NB4 (cell line): ENCODE data around the gene ICE1.

Source experiments
- DNase-seq: peaks from one replicate; pipeline ENCODE4 v3.0.0; 2010; ENCODE audit warnings: low read depth
- H3K4me3 ChIP-seq: one replicate; pipeline ENCODE4 v1.5.1; 2011; ENCODE audit warnings: mild to moderate bottlenecking, low read depth, low read length, moderate library complexity
- CTCF ChIP-seq: IDR thresholded peaks from one replicate; pipeline ENCODE4 v1.5.1; 2012; ENCODE audit warnings: low read depth, low read length
- MAX ChIP-seq: IDR thresholded peaks from 2 replicates; pipeline ENCODE4 v1.6.1; 2011; ENCODE audit warnings: low read depth, low read length
- MYC ChIP-seq: IDR thresholded peaks from 2 replicates; pipeline ENCODE4 v1.6.1; 2011; ENCODE audit warnings: low read depth, low read length
- POLR2A ChIP-seq: IDR thresholded peaks from 2 replicates; pipeline ENCODE4 v1.6.1; 2011; ENCODE audit warnings: mild to moderate bottlenecking; ENCODE audit not compliant: insufficient read length; ENCODE audit errors: extremely low read depth

ICE1 gene

DNA sequence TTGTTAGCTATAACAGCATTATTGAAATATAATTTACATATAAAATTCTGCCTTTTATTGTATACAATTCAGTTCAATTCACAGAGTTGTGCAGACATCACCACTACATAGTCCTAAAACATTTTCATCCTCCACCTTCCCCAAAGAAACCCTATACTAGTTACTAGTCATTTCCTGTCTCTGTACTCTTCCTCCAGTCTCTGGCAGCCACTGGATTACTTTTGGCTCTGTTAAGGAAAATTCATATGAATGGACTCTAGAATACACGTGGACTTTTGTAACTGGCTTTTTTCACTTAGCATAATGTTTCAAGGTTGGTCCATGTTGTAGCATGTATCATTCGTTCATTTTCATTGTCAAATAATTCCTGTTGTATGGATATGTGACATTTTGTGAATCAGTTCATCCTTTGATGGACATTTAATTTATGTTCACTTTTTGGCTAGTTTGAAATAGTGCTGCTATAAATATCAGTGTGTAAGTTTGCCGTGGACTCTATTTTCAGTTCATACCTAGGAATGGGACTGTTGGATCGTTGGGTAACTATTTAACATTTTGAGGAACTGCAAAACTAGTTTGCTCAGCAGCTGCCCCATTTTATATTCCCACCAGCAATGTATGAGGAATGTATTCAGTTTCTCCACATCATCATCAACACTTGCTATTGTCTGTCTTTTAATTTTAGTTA is 9.7 kb downstream of the ICE1 start:
- TF ChIP-seq MAX (no peak), MYC (no peak), POLR2A (no peak), CTCF (no peak)
- DNase-seq: no peak
- H3K4me3 ChIP-seq: no peak overlapping the region

GRCh38 chr5:5436203-5436760 is 13.8 kb downstream of the ICE1 start:
- H3K4me3 ChIP-seq: no peak overlapping the region
- DNase-seq: no peak
- TF ChIP-seq MAX: no peak
- no peak for TF ChIP-seq CTCF
- TF ChIP-seq POLR2A: no peak
- TF ChIP-seq MYC: no peak

DNA sequence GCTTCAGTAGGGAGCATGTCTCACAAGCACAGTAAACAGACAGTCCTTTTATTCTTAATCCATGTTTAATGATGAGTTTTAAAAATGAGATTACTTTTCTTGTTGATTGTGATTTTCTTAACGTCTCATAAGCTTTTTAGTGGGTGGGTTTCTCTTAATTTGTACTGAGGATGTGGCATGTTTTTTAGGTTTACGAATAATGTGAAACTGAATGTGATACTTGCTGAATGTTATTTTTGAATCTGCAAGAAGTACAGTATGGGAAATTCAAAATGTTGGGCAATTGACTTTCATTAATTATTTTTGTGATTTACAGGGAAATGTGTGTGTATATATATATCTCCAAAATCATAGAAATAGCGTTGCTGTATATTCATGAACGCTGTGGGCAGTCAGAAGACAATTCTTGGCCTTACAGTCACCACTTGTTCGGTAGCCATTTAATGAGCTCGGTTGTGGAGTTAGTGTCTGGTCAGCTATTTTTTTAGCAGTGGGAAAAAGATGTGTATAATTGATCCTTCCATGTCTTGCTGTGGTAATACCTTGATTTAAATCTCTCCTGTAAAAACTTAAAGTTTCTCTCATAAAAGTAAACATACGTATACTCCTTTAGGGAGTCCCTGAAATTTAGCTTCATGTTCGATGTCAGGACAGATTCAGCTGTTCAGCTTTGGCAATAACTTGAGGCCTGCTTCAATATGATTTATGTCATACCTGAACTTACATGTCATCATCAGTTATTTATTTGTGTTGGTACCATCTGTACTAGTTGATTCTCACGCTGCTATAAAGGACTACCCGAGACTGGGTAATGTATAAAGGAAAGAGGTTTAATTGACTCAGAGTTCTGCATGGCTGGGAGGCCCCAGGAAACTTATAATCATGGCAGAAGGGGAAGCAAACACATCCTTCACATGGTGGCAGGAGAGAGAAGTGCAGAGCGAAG is 15.0 kb downstream of the ICE1 start:
- no peak overlapping the region for H3K4me3 ChIP-seq
- DNase-seq: no peak
- no peak for TF ChIP-seq MYC
- no peak for TF ChIP-seq POLR2A
- no peak for TF ChIP-seq MAX
- TF ChIP-seq CTCF: no peak

GRCh38 chr5:5451863-5452262 is 29.4 kb downstream of the ICE1 start:
- no peak for DNase-seq
- no peak for TF ChIP-seq MYC
- TF ChIP-seq MAX: no peak
- no peak for TF ChIP-seq POLR2A
- no peak overlapping the region for H3K4me3 ChIP-seq

DNA sequence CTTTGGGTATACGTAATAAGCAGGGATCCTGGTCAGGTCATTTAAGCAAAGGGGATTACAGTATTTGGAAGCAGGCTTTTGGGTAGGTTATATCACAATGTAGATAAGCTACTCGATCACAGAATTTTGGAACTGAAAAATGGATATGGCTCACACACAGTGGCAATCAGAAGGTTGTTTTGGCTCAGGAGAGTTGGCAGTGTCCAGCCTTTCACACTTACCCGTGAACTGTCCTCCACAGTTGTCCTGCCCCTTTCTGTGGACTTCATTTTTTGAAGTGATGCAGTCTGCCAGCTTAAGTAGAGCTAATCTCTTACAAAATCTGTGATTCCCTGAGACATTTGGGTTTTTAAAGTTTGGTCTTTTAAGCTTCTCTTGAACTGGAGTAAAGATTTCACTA is 30.7 kb downstream of the ICE1 start:
- no peak overlapping the region for H3K4me3 ChIP-seq
- TF ChIP-seq CTCF: no peak
- TF ChIP-seq POLR2A: no peak
- no peak for TF ChIP-seq MYC
- TF ChIP-seq MAX: no peak
- no peak for DNase-seq

GRCh38 chr5:5454391-5454790 is 31.9 kb downstream of the ICE1 start:
- TF ChIP-seq CTCF: no peak
- no peak for TF ChIP-seq MYC
- TF ChIP-seq MAX: no peak
- TF ChIP-seq POLR2A: no peak
- no peak overlapping the region for H3K4me3 ChIP-seq
- DNase-seq: no peak
